ENCODE measurements around the gene SDR9C7. TPM values are rescaled to one million over a fixed set of nuclear protein-coding genes. Genes with fewer than 3 reads are reported as not detected.
"Not testable (repeated sequence)": the region's sequence is repeated elsewhere in the genome, so short reads cannot be mapped to it uniquely, and the experiment has no call there.

SDR9C7 gene
- total RNA-seq (2014; rRNA removed; shearing (Covaris generic); ENCODE audit: low replicate concordance): not detected in 2 replicates

DNA sequence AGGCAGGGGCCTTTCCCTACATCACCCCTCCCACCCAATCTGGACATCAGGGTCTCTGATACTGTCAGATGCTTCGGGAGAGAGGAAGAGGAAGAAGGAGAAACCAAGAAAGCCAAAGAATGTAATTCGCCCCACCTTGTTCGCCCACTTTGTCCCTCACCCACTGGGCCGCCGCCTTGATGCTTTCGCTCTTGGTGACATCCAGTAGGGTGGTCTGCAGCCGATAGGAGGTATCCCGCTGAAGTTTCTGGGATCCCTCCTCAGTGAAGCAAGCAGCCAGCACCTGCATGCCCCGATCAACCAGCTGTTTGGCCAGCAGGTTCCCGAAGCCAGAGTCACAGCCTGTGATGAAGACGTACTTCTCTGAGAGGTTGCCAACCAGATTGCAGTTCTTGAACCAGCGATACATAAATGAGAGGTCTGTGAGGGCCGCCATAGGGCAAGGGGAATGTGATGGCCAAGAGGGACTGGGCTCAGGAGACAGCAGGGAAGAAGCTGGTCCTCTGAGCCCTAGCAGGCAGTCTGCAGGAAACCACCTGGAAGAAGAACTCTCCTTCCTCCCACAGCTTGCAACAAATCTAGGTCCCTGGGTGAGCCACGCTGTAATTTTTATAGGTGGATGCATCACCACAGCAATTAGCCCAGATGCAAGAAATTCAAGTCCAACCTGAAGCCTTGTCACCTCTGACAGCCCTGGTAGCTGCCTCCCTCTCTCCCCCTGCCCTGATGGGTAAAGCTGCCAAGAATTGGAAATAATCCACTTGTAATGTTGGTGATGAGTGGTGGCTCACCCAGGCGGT is at the start of gene SDR9C7:
SDR9C7 (minus strand) TSS at position 583 of the 800 bp plus-strand sequence; CDS start at position 436, 147 bp downstream.
- Histone ChIP-seq H3K9ac (ENCODE audit: low read length) (no peak within 1 kb of the TSS), H3K79me2 (ENCODE audit: low read length) (no peaks in the 10 kb centered on the region), H3K4me2 (ENCODE audit: low read depth, low read length, poor library complexity, severe bottlenecking) (no peak within 1 kb of the TSS), H3K27ac (ENCODE audit: low read length) (no peak within 1 kb of the TSS), H3K4me3 (ENCODE audit: low read length) (no peak within 1 kb of the TSS), H3K36me3 (ENCODE audit: insufficient read depth, low read length) (no peaks in the 10 kb centered on the region), H3K9me2 (replicated peaks; ENCODE audit: insufficient read depth, low read length) (no peaks in the 10 kb centered on the region), H4K20me1 (ENCODE audit: insufficient read depth, low read depth, low read length) (no peaks in the 10 kb centered on the region), H3K9me3 (ENCODE audit: low read length) (no peaks in the 10 kb centered on the region), H2AFZ (ENCODE audit: low read length) (no peak within 1 kb of the TSS), H3K4me1 (ENCODE audit: low read length) (peaks cover 12% of the 10 kb centered on the region), H3K27me3 (ENCODE audit: low read length) (no peaks in the 10 kb centered on the region)
- no peak for DNase-seq

DNA sequence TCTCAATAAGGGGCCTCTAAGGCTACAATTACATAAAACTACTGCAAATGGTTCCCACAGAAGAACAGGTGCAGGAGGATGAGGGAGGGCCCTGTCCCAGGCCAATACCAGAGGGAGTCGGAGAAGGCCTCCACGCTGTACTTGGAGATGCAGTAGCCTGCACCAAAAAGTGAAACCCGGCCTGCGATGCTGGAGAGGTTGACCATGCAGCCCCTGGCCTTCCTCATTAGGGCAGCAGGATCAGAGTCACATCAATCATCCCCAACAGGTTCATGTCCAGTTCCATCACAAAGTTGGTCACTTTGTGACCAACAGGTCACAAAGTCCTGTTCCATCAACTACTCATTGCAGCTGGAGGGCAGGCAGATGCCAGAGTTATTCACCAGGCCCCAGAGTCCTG is 49.2 kb upstream of the SDR9C7 start:
- Histone ChIP-seq H2AFZ (ENCODE audit: low read length) (no peak overlapping the region), H3K9me3 (ENCODE audit: low read length) (no peaks in the 10 kb centered on the region), H3K27me3 (ENCODE audit: low read length) (no peaks in the 10 kb centered on the region), H3K36me3 (ENCODE audit: insufficient read depth, low read length) (no peaks in the 10 kb centered on the region), H3K4me1 (ENCODE audit: low read length) (peaks cover 5% of the 10 kb centered on the region), H3K27ac (ENCODE audit: low read length) (no peak overlapping the region), H3K79me2 (ENCODE audit: low read length) (no peaks in the 10 kb centered on the region), H3K4me3 (ENCODE audit: low read length) (no peak overlapping the region), H3K4me2 (ENCODE audit: low read depth, low read length, poor library complexity, severe bottlenecking) (no peak overlapping the region), H3K9me2 (replicated peaks; ENCODE audit: insufficient read depth, low read length) (no peaks in the 10 kb centered on the region), H4K20me1 (ENCODE audit: insufficient read depth, low read depth, low read length) (no peaks in the 10 kb centered on the region), H3K9ac (ENCODE audit: low read length) (no peak overlapping the region)
- no peak for DNase-seq

DNA sequence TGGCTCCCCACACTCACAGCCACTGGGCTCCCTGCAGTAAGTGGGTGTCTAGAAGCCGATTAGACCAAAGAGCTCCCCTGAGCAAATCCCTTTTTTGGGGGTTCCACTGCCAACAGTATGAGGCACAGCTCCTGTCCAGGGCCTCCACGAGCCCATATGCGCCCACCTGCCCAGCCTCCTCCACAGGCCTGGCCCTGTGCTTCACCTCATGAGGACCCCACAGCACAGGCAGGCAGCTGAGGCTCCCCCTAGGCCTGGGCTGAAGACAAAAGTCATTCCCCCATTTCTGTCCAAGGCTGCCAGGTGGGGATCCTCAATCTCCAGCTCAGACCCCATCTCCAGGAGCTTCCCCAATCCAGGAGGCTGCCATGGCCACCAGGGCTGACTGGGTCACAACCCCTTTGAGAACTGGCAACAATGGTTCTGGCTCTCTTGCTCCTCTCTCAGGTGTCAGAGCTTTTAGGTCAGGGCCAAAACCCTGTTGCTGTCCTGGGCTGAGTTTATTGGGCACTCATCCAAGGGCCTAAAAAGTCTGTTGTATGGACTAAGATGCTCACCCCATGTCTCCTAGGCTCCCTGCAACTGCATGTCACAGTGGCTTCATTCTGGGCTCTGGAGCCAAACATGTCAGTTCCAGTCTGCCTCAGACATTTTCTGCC is 48.5 kb upstream of the SDR9C7 start:
- not testable (repeated sequence) for H4K20me1 ChIP-seq (ENCODE audit: insufficient read depth, low read depth, low read length); H3K4me3 ChIP-seq (ENCODE audit: low read length); H3K27ac ChIP-seq (ENCODE audit: low read length); H3K4me2 ChIP-seq (ENCODE audit: low read depth, low read length, poor library complexity, severe bottlenecking); H3K79me2 ChIP-seq (ENCODE audit: low read length); H2AFZ ChIP-seq (ENCODE audit: low read length); H3K9ac ChIP-seq (ENCODE audit: low read length); H3K9me2 ChIP-seq (replicated peaks; ENCODE audit: insufficient read depth, low read length); H3K4me1 ChIP-seq (ENCODE audit: low read length); H3K27me3 ChIP-seq (ENCODE audit: low read length); H3K9me3 ChIP-seq (ENCODE audit: low read length); H3K36me3 ChIP-seq (ENCODE audit: insufficient read depth, low read length)
- DNase-seq: peak; percentile 17

DNA sequence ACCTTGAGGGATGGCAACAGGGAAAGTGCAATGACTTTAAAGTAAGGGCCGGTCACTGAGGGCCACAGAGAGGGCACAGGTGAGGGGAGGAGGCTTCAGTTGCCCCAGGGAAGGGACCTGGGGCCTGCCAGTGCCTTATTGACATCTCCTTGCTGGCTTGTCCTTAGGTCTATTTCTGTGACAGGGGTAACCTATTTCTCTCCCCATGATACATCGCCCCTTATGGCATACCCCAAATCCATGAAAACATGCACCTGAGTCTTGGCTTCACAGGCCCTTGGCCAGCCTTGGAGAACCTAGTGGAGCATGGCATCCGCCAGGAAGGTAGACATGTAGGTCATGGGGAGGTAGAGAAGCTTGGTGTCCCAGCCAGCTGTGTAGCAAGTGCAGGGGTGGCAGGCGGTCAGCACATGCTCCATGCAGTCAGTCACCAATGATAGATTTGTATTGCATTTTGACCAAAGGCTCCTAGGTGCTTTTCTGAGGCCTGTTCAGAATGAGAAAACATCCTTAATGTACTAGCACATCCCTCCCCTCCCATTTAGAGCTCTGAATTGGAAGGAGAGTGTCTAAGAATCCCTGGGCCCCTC is 46.8 kb upstream of the SDR9C7 start:
- DNase-seq: no peak
- H3K4me1 ChIP-seq (ENCODE audit: low read length): no peaks in the 10 kb centered on the region
- H3K9me2 ChIP-seq (replicated peaks; ENCODE audit: insufficient read depth, low read length): no peaks in the 10 kb centered on the region
- H3K4me3 ChIP-seq (ENCODE audit: low read length): no peak overlapping the region
- H4K20me1 ChIP-seq (ENCODE audit: insufficient read depth, low read depth, low read length): no peaks in the 10 kb centered on the region
- H3K9me3 ChIP-seq (ENCODE audit: low read length): no peaks in the 10 kb centered on the region
- no peak overlapping the region for H2AFZ ChIP-seq (ENCODE audit: low read length)
- H3K36me3 ChIP-seq (ENCODE audit: insufficient read depth, low read length): no peaks in the 10 kb centered on the region
- H3K27ac ChIP-seq (ENCODE audit: low read length): no peak overlapping the region
- H3K79me2 ChIP-seq (ENCODE audit: low read length): no peaks in the 10 kb centered on the region
- H3K4me2 ChIP-seq (ENCODE audit: low read depth, low read length, poor library complexity, severe bottlenecking): no peak overlapping the region
- no peak overlapping the region for H3K9ac ChIP-seq (ENCODE audit: low read length)
- H3K27me3 ChIP-seq (ENCODE audit: low read length): no peaks in the 10 kb centered on the region

DNA sequence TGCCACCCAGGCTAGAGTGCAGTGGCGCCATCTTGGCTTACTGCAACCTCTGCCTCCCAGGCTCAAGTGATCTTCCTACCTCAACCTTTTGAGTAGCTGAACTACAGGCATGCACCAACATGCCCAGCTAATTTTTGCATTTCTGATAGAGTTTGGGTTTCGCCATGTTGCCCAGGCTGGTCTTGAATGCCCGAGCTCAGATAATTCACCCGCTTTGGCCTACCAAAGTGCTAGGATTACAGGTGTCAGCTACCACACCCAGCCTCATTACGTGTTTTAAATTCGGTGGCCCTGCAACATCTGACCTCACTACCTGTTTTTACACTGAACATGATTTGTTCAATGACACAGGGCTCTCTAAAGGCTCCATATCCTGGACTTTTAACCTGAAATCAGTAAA is 46.1 kb upstream of the SDR9C7 start:
- DNase-seq: no peak
- H3K9ac ChIP-seq (ENCODE audit: low read length): no peak overlapping the region
- H3K27ac ChIP-seq (ENCODE audit: low read length): no peak overlapping the region
- no peaks in the 10 kb centered on the region for H3K36me3 ChIP-seq (ENCODE audit: insufficient read depth, low read length)
- no peaks in the 10 kb centered on the region for H3K79me2 ChIP-seq (ENCODE audit: low read length)
- H3K27me3 ChIP-seq (ENCODE audit: low read length): no peaks in the 10 kb centered on the region
- no peak overlapping the region for H3K4me3 ChIP-seq (ENCODE audit: low read length)
- 0 out of 2 replicates have a peak overlapping the region, but pooled peaks have one; percentile 28 for H2AFZ ChIP-seq (ENCODE audit: low read length)
- no peaks in the 10 kb centered on the region for H3K9me3 ChIP-seq (ENCODE audit: low read length)
- H3K4me1 ChIP-seq (ENCODE audit: low read length): no peaks in the 10 kb centered on the region
- no peaks in the 10 kb centered on the region for H3K9me2 ChIP-seq (replicated peaks; ENCODE audit: insufficient read depth, low read length)
- no peaks in the 10 kb centered on the region for H4K20me1 ChIP-seq (ENCODE audit: insufficient read depth, low read depth, low read length)
- no peak overlapping the region for H3K4me2 ChIP-seq (ENCODE audit: low read depth, low read length, poor library complexity, severe bottlenecking)

DNA sequence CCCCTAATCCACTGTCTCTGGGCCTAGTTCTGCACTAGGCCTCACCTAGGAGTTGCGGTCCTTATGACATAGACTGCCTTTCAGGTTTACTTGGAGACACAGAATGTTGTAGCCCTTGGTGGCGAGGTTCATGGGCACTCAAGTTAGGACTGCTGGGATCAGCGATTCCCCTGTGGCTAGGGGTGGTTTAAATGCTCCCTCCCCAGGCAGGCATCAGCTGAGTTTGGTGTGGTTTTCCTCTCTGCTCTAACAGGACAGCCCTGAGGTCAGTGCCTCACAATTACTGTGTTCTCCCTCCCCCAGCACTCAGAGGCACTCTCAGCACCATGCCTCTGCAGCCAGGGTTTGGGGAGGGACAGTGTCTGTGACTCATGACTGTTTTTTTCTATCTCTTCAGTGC is 45.4 kb upstream of the SDR9C7 start:
- no peak overlapping the region for H3K9ac ChIP-seq (ENCODE audit: low read length)
- no peak overlapping the region for H2AFZ ChIP-seq (ENCODE audit: low read length)
- no peak for DNase-seq

DNA sequence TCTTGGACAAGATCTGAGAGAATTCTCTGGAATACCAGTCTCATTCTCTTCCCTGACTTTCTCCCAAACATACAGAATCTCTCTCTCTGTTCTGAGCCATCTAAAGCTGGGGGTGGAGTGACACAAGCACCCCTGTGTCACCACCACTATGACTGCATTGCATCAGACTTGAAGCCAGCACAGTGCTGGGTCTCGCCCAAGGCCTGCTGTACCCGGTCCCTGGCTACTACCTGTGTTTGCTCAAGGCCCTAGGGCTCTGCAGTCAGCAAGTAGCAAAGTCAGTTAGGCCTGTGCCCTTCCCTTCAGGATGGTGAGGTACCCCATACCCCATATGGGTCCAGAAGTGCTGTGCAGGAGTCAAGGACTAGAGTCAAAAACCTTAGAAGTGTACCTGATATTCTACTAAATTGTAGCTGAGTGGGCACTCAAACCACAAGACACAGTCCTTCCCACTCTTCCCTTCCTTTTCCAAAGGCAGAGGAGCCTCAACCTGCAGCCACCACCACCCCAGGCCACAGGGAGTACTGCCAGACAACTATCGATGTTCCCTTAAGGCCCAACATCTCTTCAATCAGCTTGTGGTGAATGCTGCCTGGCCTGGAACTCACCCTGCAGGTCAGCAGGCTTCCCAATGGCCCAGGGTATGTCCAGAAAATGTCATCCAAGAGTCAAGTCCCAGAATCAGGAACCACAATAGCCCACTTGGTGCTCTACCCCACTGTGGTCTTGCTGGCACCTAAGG is 44.4 kb upstream of the SDR9C7 start:
- no peaks in the 10 kb centered on the region for H3K79me2 ChIP-seq (ENCODE audit: low read length)
- H2AFZ ChIP-seq (ENCODE audit: low read length): no peak overlapping the region
- no peaks in the 10 kb centered on the region for H3K9me2 ChIP-seq (replicated peaks; ENCODE audit: insufficient read depth, low read length)
- no peaks in the 10 kb centered on the region for H4K20me1 ChIP-seq (ENCODE audit: insufficient read depth, low read depth, low read length)
- no peak overlapping the region for H3K27ac ChIP-seq (ENCODE audit: low read length)
- no peaks in the 10 kb centered on the region for H3K4me1 ChIP-seq (ENCODE audit: low read length)
- no peak overlapping the region for H3K4me3 ChIP-seq (ENCODE audit: low read length)
- no peak overlapping the region for H3K4me2 ChIP-seq (ENCODE audit: low read depth, low read length, poor library complexity, severe bottlenecking)
- no peaks in the 10 kb centered on the region for H3K36me3 ChIP-seq (ENCODE audit: insufficient read depth, low read length)
- no peaks in the 10 kb centered on the region for H3K9me3 ChIP-seq (ENCODE audit: low read length)
- no peaks in the 10 kb centered on the region for H3K27me3 ChIP-seq (ENCODE audit: low read length)
- no peak overlapping the region for H3K9ac ChIP-seq (ENCODE audit: low read length)
- no peak for DNase-seq

More for the DNA sequence above, 45.4 kb upstream of the SDR9C7 start:
- no peaks in the 10 kb centered on the region for H3K79me2 ChIP-seq (ENCODE audit: low read length)
- H3K36me3 ChIP-seq (ENCODE audit: insufficient read depth, low read length): no peaks in the 10 kb centered on the region
- no peak overlapping the region for H3K4me2 ChIP-seq (ENCODE audit: low read depth, low read length, poor library complexity, severe bottlenecking)
- H3K4me3 ChIP-seq (ENCODE audit: low read length): no peak overlapping the region
- no peaks in the 10 kb centered on the region for H3K9me2 ChIP-seq (replicated peaks; ENCODE audit: insufficient read depth, low read length)
- H3K4me1 ChIP-seq (ENCODE audit: low read length): no peaks in the 10 kb centered on the region
- H4K20me1 ChIP-seq (ENCODE audit: insufficient read depth, low read depth, low read length): no peaks in the 10 kb centered on the region
- no peaks in the 10 kb centered on the region for H3K9me3 ChIP-seq (ENCODE audit: low read length)
- H3K27ac ChIP-seq (ENCODE audit: low read length): no peak overlapping the region
- no peaks in the 10 kb centered on the region for H3K27me3 ChIP-seq (ENCODE audit: low read length)

DNA sequence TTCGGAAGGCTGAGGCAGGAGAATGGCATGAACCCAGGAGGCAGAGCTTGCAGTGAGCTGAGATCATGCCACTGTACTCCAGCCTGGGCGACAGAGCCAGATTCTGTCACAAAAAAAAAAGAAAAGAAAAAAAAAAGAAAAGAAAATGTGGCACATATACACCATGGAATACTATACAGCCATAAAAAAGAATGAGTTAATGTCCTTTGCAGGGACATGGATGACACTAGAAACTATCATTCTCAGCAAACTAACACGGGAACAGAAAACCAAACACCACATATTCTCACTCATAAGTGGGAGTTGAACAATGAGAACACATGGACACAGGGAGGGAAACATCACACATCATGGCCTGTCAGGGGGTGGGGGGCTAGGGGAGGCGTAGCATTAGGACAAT is 43.2 kb upstream of the SDR9C7 start:
- not testable (repeated sequence) for DNase-seq; H2AFZ ChIP-seq (ENCODE audit: low read length); H3K9ac ChIP-seq (ENCODE audit: low read length); H3K36me3 ChIP-seq (ENCODE audit: insufficient read depth, low read length); H3K9me2 ChIP-seq (replicated peaks; ENCODE audit: insufficient read depth, low read length); H3K27me3 ChIP-seq (ENCODE audit: low read length); H3K4me1 ChIP-seq (ENCODE audit: low read length); H3K79me2 ChIP-seq (ENCODE audit: low read length); H3K9me3 ChIP-seq (ENCODE audit: low read length); H3K27ac ChIP-seq (ENCODE audit: low read length); H3K4me3 ChIP-seq (ENCODE audit: low read length); H4K20me1 ChIP-seq (ENCODE audit: insufficient read depth, low read depth, low read length); H3K4me2 ChIP-seq (ENCODE audit: low read depth, low read length, poor library complexity, severe bottlenecking)
